GM19328 (cell line): ENCODE data around the gene INTS6.

Experiments used
- ATAC-seq: cut with Tn5 transposase; IDR thresholded peaks from one replicate; pipeline ENCODE4 v1.9.1; 2021; ENCODE audit warnings: mild to moderate bottlenecking, moderate library complexity; ENCODE audit not compliant: unreplicated experiment

The INTS6 gene

GRCh38 chr13:51322826-51323225, 130.0 kb downstream of the INTS6 start:
- ATAC-seq = no peak

DNA sequence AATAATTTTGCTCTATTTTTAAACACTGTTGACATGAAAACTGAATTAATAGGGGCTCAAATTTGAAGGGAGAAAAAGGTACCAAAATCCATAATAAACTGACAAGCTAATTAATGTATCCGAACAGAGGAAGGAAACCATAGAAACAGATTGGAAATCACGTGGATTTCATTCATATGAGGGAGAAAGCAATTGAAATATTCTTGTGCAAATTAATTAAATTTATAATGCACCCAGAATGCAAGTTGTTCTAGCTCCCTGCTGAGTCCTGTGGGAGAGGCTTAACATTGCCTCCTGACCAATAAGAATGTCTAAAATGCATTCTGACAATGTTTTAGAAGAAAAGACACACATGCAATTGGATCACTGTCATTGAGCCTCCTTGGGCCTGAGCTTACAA, 131.0 kb downstream of the INTS6 start:
- ATAC-seq = no peak

GRCh38 chr13:51318876-51319275, 134.0 kb downstream of the INTS6 start:
- ATAC-seq = no peak

GRCh38 chr13:51318015-51318414, 134.8 kb downstream of the INTS6 start:
- ATAC-seq = no peak

- ATAC-seq = no peak
These were observed 135.6 kb downstream of the INTS6 start for GRCh38 chr13:51317262-51317661.

DNA sequence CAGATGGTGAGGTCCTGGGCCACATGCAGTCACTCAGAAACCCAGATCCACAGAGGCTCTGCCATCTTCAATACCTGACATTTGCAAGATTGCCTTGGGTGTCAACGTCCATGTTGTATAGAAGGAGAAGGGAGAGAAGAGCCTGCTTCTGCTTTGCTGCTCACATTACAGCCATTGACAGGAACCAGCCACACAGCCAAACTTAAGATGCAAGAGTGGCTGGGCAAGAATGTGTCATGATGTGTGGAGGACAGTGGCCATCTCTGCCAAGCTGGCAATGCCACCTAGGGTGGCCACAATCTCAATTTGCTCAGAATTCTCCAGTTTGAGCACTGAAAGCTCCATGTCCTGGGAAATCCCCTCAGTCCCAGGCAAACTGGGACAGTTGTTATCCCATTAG, 139.2 kb downstream of the INTS6 start:
- no peak for ATAC-seq

DNA sequence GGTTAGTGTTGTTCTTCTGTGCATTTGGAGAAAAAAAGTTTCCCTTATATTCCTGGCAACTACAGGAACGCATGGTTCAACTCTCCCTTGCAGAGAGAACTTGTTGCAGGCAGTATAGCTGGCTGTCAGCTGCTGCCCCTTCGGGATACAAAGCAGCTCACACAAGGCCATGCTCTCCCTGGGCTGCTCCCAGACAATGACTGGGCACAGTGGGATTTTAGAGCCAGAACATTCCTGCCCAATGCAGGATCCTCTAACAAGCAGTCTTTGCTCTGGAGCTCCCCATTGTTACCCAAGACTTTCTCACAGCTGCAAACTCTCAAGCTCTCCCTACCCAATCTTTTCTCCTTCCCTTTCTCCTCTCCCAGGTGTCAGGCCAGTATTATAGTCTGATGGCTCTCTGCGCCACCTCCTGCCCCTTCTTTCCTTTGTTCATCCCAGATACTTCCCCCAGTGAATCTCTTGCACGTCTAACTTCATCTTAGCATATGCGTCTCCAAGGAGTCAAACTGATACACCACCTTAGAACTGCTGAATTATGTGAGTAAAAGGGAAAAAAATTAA, 140.8 kb downstream of the INTS6 start:
- no peak for ATAC-seq
